Smooth muscle cell (in vitro differentiated cells): Measurements from ENCODE around the gene WNT10A. TPM values are rescaled to one million over a fixed set of nuclear protein-coding genes. Genes with fewer than 3 reads are reported as not detected.

ENCODE experiments used
- DNase-seq: peaks from one replicate; lab custom pipeline; 2025; ENCODE audit not compliant: unreplicated experiment; lab: John Stamatoyannopoulos, UW
- H2AFZ ChIP-seq: fragments of 200-600 bp; sonication (generic); 2 replicates; pipeline ENCODE4 v1.6.0; 2016; ENCODE audit warnings: antibody characterized with exemption, low read depth, mild to moderate bottlenecking
- H3F3A ChIP-seq: fragments of 200-600 bp; sonication (generic); 2 replicates; pipeline ENCODE4 v1.6.0; 2017; ENCODE audit warnings: antibody characterized with exemption, low read depth
- H3K27ac ChIP-seq: fragments of 200-600 bp; sonication (generic); 2 replicates; pipeline ENCODE4 v1.5.1; 2016; ENCODE audit warnings: low read depth, mild to moderate bottlenecking
- H3K27me3 ChIP-seq: fragments of 200-600 bp; sonication (generic); 2 replicates; pipeline ENCODE4 v1.6.1; 2016; ENCODE audit warnings: low read depth, mild to moderate bottlenecking
- H3K36me3 ChIP-seq: fragments of 200-600 bp; sonication (generic); 2 replicates; pipeline ENCODE4 v1.5.1; 2016; ENCODE audit warnings: low read depth
- H3K4me1 ChIP-seq: fragments of 200-600 bp; sonication (generic); 2 replicates; pipeline ENCODE4 v1.5.1; 2016; ENCODE audit warnings: low read depth
- H3K4me2 ChIP-seq: fragments of 200-600 bp; sonication (generic); 2 replicates; pipeline ENCODE4 v1.6.0; 2016; ENCODE audit warnings: mild to moderate bottlenecking
- H3K4me3 ChIP-seq: fragments of 200-600 bp; sonication (generic); 2 replicates; pipeline ENCODE4 v1.5.1; 2016; ENCODE audit warnings: mild to moderate bottlenecking
- H3K79me2 ChIP-seq: fragments of 200-600 bp; sonication (generic); 2 replicates; pipeline ENCODE4 v1.6.0; 2016; ENCODE audit warnings: low read depth, mild to moderate bottlenecking
- H3K9ac ChIP-seq: fragments of 200-600 bp; sonication (generic); 2 replicates; pipeline ENCODE4 v1.6.0; 2016; ENCODE audit warnings: low read depth
- H3K9me3 ChIP-seq: fragments of 200-600 bp; sonication (generic); replicated peaks from 2 replicates; pipeline ENCODE4 v1.5.1; 2016; ENCODE audit warnings: low read depth
- H4K20me1 ChIP-seq: fragments of 200-600 bp; sonication (generic); 2 replicates; pipeline ENCODE4 v1.6.0; 2016; ENCODE audit warnings: low read depth
- WGBS: methylation state at CpG from one replicate; pipeline ENCODE4 v1.1.7; 2016; ENCODE audit warnings: low lambda C conversion rate; 5-methylcytosine and 5-hydroxymethylcytosine counted together
- polyA plus RNA-seq: library from polyadenylated mRNA; unstranded; fragments of >200 nt; fragmentation: Nextera tagmentation; extraction: Ambion mirVana; gene quantifications from 2 replicates; pipeline ENCODE4 v1.2.1, GENCODE V29; 2016
- total RNA-seq: library from RNA; depleted of rRNA; stranded (reverse); fragments of >200 nt; gene quantifications from 2 replicates; pipeline ENCODE4 v1.2.3, GENCODE V29; 2014
- TF ChIP-seq, protein P1 (sequence below): fragments of 200-600 bp; sonication (generic); IDR thresholded peaks from 2 replicates; pipeline ENCODE4 v1.5.1; 2017; ENCODE audit warnings: borderline replicate concordance, mild to moderate bottlenecking, antibody characterized with exemption; ENCODE audit not compliant: insufficient read depth, poor library complexity, severe bottlenecking

WNT10A gene
- total and polyA plus RNA-seq, 2 experiments from 2014 or later, result 2.3 to 3.6 TPM

DNA sequence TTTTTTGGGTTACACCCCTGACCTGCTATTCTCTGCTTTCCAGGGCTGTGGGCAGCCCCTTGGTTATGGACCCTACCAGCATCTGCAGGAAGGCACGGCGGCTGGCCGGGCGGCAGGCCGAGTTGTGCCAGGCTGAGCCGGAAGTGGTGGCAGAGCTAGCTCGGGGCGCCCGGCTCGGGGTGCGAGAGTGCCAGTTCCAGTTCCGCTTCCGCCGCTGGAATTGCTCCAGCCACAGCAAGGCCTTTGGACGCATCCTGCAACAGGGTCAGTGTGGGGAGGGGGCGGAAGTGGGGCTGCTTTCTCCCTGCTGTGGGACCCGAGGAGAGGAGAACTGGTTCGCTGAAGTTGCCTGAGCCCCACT, 9.7 kb upstream of the WNT10A start:
- TF ChIP-seq, protein P1, sequence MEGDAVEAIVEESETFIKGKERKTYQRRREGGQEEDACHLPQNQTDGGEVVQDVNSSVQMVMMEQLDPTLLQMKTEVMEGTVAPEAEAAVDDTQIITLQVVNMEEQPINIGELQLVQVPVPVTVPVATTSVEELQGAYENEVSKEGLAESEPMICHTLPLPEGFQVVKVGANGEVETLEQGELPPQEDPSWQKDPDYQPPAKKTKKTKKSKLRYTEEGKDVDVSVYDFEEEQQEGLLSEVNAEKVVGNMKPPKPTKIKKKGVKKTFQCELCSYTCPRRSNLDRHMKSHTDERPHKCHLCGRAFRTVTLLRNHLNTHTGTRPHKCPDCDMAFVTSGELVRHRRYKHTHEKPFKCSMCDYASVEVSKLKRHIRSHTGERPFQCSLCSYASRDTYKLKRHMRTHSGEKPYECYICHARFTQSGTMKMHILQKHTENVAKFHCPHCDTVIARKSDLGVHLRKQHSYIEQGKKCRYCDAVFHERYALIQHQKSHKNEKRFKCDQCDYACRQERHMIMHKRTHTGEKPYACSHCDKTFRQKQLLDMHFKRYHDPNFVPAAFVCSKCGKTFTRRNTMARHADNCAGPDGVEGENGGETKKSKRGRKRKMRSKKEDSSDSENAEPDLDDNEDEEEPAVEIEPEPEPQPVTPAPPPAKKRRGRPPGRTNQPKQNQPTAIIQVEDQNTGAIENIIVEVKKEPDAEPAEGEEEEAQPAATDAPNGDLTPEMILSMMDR, result no peak
- H3K36me3 ChIP-seq, result no peaks in the 10 kb centered on the region
- 59% methylated on average over 18 of the region's 18 CpGs for WGBS
- no peak for DNase-seq
- no peaks in the 10 kb centered on the region for H3K4me1 ChIP-seq
- H4K20me1 ChIP-seq, result no peaks in the 10 kb centered on the region
- no peaks in the 10 kb centered on the region for H3F3A ChIP-seq
- peaks cover 75% of the 10 kb centered on the region for H3K27me3 ChIP-seq
- H2AFZ ChIP-seq, result no peak overlapping the region
- no peak overlapping the region for H3K4me2 ChIP-seq
- no peak overlapping the region for H3K4me3 ChIP-seq
- H3K79me2 ChIP-seq, result no peaks in the 10 kb centered on the region
- no peak overlapping the region for H3K27ac ChIP-seq
- H3K9ac ChIP-seq, result no peak overlapping the region
- H3K9me3 ChIP-seq, result no peaks in the 10 kb centered on the region

DNA sequence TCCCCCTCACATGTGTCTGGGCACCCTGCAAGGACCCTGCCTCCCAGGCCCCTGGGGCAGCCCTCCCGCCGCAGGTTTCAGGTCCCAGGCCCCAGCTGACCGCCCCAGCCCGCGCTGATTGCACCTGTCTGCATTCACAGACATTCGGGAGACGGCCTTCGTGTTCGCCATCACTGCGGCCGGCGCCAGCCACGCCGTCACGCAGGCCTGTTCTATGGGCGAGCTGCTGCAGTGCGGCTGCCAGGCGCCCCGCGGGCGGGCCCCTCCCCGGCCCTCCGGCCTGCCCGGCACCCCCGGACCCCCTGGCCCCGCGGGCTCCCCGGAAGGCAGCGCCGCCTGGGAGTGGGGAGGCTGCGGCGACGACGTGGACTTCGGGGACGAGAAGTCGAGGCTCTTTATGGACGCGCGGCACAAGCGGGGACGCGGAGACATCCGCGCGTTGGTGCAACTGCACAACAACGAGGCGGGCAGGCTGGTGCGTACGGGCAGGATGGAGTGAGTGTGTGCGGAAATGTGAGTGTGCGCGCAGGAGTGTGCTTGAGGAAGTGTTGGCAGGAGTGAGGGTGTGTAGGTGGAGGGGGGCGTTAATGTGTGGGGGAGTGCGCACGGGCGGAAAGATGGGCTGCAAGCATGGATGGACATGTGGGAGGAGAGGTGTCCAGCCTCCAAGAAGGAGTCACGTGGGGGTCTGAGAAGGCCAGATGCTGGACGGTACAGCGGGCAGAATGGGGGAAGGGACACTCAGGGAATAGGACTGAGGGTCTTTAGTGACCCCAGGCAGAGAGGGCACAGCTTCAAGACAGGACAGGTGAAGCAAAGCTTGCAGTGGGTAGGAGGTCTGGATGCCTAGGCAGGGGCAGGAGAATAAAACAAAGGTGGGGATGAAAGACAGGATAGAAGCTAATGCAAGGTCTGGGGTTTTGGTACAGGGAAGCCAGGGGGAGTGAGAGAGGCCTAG, 9.0 kb upstream of the WNT10A start:
- Histone ChIP-seq H3K9me3 (no peaks in the 10 kb centered on the region), H3K9ac (no peak overlapping the region), H2AFZ (no peak overlapping the region), H4K20me1 (no peaks in the 10 kb centered on the region), H3K4me3 (no peak overlapping the region), H3F3A (no peaks in the 10 kb centered on the region), H3K27ac (no peak overlapping the region), H3K36me3 (no peaks in the 10 kb centered on the region), H3K27me3 (peaks cover 77% of the 10 kb centered on the region), H3K4me2 (no peak overlapping the region), H3K4me1 (no peaks in the 10 kb centered on the region), H3K79me2 (no peaks in the 10 kb centered on the region)
- 39% methylated on average over 50 of the region's 60 CpGs for WGBS
- TF ChIP-seq, protein P1, result no peak
- no peak for DNase-seq

DNA sequence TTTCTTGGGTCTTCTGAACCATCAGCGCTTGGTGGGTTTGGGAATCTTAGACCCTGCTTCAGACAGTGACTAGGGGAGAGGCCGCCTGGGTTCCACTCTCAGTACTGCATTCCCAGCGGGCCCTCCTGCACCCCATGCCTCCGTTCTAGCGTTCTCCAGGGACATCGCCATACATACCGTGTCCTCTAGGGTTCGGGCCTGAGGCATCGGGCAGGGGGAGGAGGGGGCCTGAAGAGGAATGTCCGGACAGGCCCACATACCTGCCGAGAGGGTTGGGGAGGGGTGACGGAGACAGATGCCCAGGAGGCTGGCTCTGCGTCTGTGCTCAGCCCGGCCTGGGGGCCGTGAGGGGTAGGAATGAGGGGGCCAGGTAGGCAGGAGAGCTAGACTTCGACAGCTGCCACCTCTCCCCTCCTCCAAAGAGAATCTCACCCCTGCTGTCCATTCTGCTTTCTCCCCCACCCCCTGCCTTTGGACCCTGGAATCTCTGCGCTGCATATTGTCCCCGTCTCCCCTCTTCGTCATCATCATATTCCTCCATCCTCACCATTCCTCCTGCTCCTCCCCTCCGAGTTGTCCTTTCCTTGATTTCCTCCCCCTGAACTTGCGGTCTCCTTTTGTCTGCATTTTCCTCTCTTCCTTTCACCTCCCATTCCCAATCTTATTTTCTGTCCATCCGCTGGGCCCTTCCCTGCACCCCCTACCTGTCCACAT, 7.8 kb upstream of the WNT10A start:
- Histone ChIP-seq H3K9me3 (no peaks in the 10 kb centered on the region), H3K79me2 (no peaks in the 10 kb centered on the region), H3K9ac (no peak overlapping the region), H3K27ac (no peak overlapping the region), H3K27me3 (peaks cover 77% of the 10 kb centered on the region), H3F3A (no peaks in the 10 kb centered on the region), H2AFZ (no peak overlapping the region), H4K20me1 (no peaks in the 10 kb centered on the region), H3K4me2 (no peak overlapping the region), H3K36me3 (no peaks in the 10 kb centered on the region), H3K4me1 (peaks cover 2% of the 10 kb centered on the region), H3K4me3 (no peak overlapping the region)
- TF ChIP-seq, protein P1, result no peak
- no peak for DNase-seq
- 28% methylated on average over 22 of the region's 22 CpGs for WGBS
